ENCODE results near the gene SBF1. TPM values are rescaled to one million over a fixed set of nuclear protein-coding genes. Genes with fewer than 3 reads are reported as not detected.

The SBF1 gene
- total and polyA plus RNA-seq, 4 donors, result 30.1 to 76.9 (median 34.2) TPM

DNA sequence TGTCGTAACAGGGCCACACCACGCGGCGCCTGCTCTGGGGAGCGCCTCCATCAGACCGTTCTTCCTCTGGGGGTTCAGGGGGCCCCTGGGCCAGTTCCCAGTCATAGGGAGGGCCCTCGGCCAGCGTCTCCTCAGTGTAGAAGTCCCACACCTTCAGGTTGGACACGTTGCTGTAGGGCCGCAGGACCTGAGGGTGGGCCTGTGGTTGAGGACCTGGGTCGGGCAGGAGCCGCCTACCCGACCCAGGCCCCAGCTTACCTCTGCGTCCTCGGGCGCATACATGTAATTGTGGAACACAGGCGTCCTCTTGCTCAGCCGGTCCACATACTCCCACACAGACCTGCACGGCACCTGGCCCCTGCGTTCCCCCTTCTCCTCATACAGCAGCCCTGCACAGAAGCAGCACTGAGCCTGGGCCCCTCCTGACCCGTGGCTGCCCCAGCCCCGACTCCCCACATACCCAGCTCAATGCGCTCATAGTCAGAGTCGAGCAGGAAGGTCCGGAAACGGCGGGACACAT lies 20.2 kb downstream of the SBF1 start:
- 92 to 95% methylated on average over 27 of the region's 27 CpGs for WGBS, 2 donors
- Histone ChIP-seq H3K4me3 (no peak overlapping the region), H3K9me3 (ENCODE audit: control insufficient read depth in 4 of 4, insufficient read depth in 3 of 4, low read length in 3 of 4) (peaks cover 0 to 2% (median 0%) of the 10 kb centered on the region in 4 donors), H3K27me3 (ENCODE audit: control insufficient read depth in 3 of 3, insufficient read depth in 3 of 3, low read length in 2 of 3) (no peaks in the 10 kb centered on the region), H3K9ac (ENCODE audit: insufficient read depth in 1 of 2, low read length in 2 of 2) (no peak overlapping the region), H3K36me3 (ENCODE audit: control insufficient read depth in 4 of 4, insufficient read depth in 4 of 4, low read length in 4 of 4) (peaks cover under 1 to 64% (median 26%) of the 10 kb centered on the region in 4 donors), H3K27ac (ENCODE audit: low read depth in 1 of 2, low read length in 1 of 2) (no peak overlapping the region), H3K4me1 (ENCODE audit: control insufficient read depth in 5 of 5, insufficient read depth in 5 of 5, low read length in 5 of 5) (peaks cover 0 to 4% (median 0%) of the 10 kb centered on the region in 5 donors)
- DNase-seq (no peak), ATAC-seq (ENCODE audit: insufficient read depth, low FRiP score) (no peak)
- no peak for TF ChIP-seq CTCF (IDR thresholded peaks at IDR 0.05; ENCODE audit: control extremely low read depth, extremely low read depth)

DNA sequence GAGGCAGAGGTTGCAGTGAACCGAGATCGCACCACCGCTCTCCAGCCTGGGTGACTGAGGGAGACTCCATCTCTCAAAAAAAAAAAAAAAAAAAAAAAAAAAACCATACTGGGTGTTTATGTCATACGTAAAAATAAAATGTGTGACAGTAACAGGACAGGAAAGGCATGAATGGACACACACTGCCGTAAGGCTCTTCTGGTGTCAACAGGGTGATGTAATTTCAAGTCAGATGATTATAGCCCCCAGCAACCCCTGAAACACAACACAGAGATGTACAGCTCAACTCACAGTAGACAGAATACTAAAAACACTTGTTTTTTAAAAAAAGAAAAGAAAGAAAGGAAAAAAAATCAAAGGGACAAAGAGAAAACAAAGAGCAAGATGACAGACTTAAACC lies 22.2 kb downstream of the SBF1 start:
- ATAC-seq (ENCODE audit: insufficient read depth, low FRiP score), result no peak
- H3K27me3 ChIP-seq (ENCODE audit: control insufficient read depth in 3 of 3, insufficient read depth in 3 of 3, low read length in 2 of 3), result no peaks in the 10 kb centered on the region
- WGBS, 2 donors, result 87 to 91% methylated on average over 5 of the region's 5 CpGs
- H3K4me1 ChIP-seq (ENCODE audit: control insufficient read depth in 5 of 5, insufficient read depth in 5 of 5, low read length in 5 of 5), result peaks cover 0 to 4% (median 0%) of the 10 kb centered on the region in 5 donors
- no peak for DNase-seq
- H3K9me3 ChIP-seq (ENCODE audit: control insufficient read depth in 4 of 4, insufficient read depth in 3 of 4, low read length in 3 of 4), result peaks cover 0 to 2% (median 0%) of the 10 kb centered on the region in 4 donors
- H3K4me3 ChIP-seq, result no peak overlapping the region
- H3K27ac ChIP-seq (ENCODE audit: low read depth in 1 of 2, low read length in 1 of 2), result no peak overlapping the region
- H3K9ac ChIP-seq (ENCODE audit: insufficient read depth in 1 of 2, low read length in 2 of 2), result no peak overlapping the region
- H3K36me3 ChIP-seq (ENCODE audit: control insufficient read depth in 4 of 4, insufficient read depth in 4 of 4, low read length in 4 of 4), result peaks cover 9 to 56% (median 25%) of the 10 kb centered on the region in 4 donors
- no peak for TF ChIP-seq CTCF (IDR thresholded peaks at IDR 0.05; ENCODE audit: control extremely low read depth, extremely low read depth)

GRCh38 chr22:50447576-50448551 lies 27.0 kb downstream of the SBF1 start:
- DNase-seq (no peak), ATAC-seq (ENCODE audit: insufficient read depth, low FRiP score) (no peak)
- H3K9me3 ChIP-seq (ENCODE audit: control insufficient read depth in 4 of 4, insufficient read depth in 3 of 4, low read length in 3 of 4), result no peaks in the 10 kb centered on the region
- H3K4me1 ChIP-seq (ENCODE audit: control insufficient read depth in 5 of 5, insufficient read depth in 5 of 5, low read length in 5 of 5), result peaks cover 0 to 17% (median 3%) of the 10 kb centered on the region in 5 donors
- H3K27me3 ChIP-seq (ENCODE audit: control insufficient read depth in 3 of 3, insufficient read depth in 3 of 3, low read length in 2 of 3), result no peaks in the 10 kb centered on the region
- no peak overlapping the region for H3K4me3 ChIP-seq
- H3K9ac ChIP-seq (ENCODE audit: insufficient read depth in 1 of 2, low read length in 2 of 2), result no peak overlapping the region
- no peak overlapping the region for H3K27ac ChIP-seq (ENCODE audit: low read depth in 1 of 2, low read length in 1 of 2)
- WGBS, 2 donors, result 89 to 91% methylated on average over 27 of the region's 27 CpGs
- peaks cover 8 to 48% (median 12%) of the 10 kb centered on the region in 4 donors for H3K36me3 ChIP-seq (ENCODE audit: control insufficient read depth in 4 of 4, insufficient read depth in 4 of 4, low read length in 4 of 4)
- no peak for TF ChIP-seq CTCF (IDR thresholded peaks at IDR 0.05; ENCODE audit: control extremely low read depth, extremely low read depth)
